Lower leg skin (tissue), 3 donors: ENCODE results near the gene SCFD2.

Source experiments
- POLR2A ChIP-seq, 2 donors: fragments of 450-650 bp; IDR thresholded peaks; one replicate each; pipeline ENCODE4 v1.6.1; 2016 to 2017; ENCODE audit warnings: antibody characterized with exemption in 2 of 2, mild to moderate bottlenecking in 1 of 2, moderate library complexity in 1 of 2
- TF ChIP-seq, protein P1 (sequence below), 3 donors: fragments of 450-650 bp; IDR thresholded peaks; one replicate each; pipeline ENCODE4 v1.5.1; 2016; ENCODE audit warnings: antibody characterized with exemption in 3 of 3, mild to moderate bottlenecking in 3 of 3, moderate library complexity in 2 of 3

GRCh38 chr4:52946855-52947254 lies 419.0 kb downstream of the SCFD2 start:
- TF ChIP-seq, protein P1, sequence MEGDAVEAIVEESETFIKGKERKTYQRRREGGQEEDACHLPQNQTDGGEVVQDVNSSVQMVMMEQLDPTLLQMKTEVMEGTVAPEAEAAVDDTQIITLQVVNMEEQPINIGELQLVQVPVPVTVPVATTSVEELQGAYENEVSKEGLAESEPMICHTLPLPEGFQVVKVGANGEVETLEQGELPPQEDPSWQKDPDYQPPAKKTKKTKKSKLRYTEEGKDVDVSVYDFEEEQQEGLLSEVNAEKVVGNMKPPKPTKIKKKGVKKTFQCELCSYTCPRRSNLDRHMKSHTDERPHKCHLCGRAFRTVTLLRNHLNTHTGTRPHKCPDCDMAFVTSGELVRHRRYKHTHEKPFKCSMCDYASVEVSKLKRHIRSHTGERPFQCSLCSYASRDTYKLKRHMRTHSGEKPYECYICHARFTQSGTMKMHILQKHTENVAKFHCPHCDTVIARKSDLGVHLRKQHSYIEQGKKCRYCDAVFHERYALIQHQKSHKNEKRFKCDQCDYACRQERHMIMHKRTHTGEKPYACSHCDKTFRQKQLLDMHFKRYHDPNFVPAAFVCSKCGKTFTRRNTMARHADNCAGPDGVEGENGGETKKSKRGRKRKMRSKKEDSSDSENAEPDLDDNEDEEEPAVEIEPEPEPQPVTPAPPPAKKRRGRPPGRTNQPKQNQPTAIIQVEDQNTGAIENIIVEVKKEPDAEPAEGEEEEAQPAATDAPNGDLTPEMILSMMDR (IDR thresholded peaks at IDR 0.05), result no peak
- TF ChIP-seq POLR2A (IDR thresholded peaks at IDR 0.05), result no peak
